ENCODE measurements around the gene IVD.

Gene IVD

DNA sequence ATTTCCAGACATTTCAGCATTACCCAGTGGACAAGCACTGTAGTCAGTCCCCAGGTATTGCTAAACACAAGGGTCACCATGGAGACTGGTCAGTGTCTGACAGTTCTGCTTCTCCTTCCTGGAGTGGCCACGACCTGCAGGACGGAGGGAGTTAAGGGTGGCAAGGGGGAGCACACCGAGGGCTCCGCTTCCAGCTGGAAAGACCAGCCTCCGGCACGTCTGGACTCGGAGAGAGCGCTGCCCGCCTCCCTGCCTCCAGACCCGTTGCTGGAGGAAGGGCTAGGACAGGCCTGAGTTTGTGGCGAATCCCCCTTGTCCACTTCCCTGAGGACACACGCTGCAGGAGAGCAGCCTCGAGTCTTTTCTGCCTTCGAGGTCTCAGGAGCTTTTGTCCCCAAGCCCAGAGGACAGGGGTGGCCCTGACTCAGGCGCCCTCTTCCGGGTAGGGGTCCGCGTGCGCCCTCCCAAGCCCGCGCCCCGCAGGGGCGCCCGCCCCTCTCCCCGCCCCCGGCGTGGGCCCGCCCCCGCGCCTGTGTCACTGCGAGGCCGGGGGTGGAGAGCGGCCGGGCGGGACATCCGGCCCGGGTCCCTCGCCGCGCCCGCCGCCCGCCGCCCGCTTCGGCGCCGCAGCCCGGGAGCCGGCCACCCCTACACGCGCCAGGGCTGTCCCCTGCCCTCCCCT is 65.0 kb downstream of the IVD start, which contains the start of gene CHST14:
CHST14 (plus strand) TSS at position 562 of the 682 bp plus-strand sequence. CDS start 230 bp downstream, outside the sequence.
- Histone ChIP-seq H3K27me3 (ENCODE audit: insufficient read depth, insufficient read length) (no peaks in the 10 kb centered on the region), H3K4me3 (ENCODE audit: insufficient read length, low read depth) (peak within 1 kb of the TSS; percentile 67), H3K9me3 (ENCODE audit: insufficient read depth, low read length) (no peaks in the 10 kb centered on the region), H3K36me3 (ENCODE audit: insufficient read depth, insufficient read length, low read length) (peaks cover 37% of the 10 kb centered on the region), H3K4me1 (ENCODE audit: insufficient read depth, insufficient read length) (peaks cover 13% of the 10 kb centered on the region), H3K9ac (ENCODE audit: insufficient read length, low read depth) (peak within 1 kb of the TSS; percentile 92)
- DNase-seq (ENCODE audit: low read depth, low spot score): peak; percentile 20
- TF ChIP-seq SUZ12 (IDR thresholded peaks at IDR 0.05; ENCODE audit: extremely low read depth, insufficient read depth, insufficient read length) (no peak), YY1 (IDR thresholded peaks at IDR 0.05; ENCODE audit: insufficient read depth, insufficient read length) (no peak), ZNF274 (IDR thresholded peaks at IDR 0.05; ENCODE audit: low read depth, low read length) (no peak)

Measured in NT2/D1 (cell line).